Fibroblast of lung (primary cell): ENCODE results near the gene FHDC1.

ENCODE experiments used
- EZH2 ChIP-seq: IDR thresholded peaks from 2 replicates; pipeline ENCODE4 v1.5.1; 2012; ENCODE audit warnings: low read length, control low read depth, mild to moderate bottlenecking; ENCODE audit errors: missing control alignments
- TF ChIP-seq, protein P1 (sequence below), 2 donors: IDR thresholded peaks in 1 of 2; conservative IDR thresholded peaks in 1 of 2; 1 replicate in 1 of 2; 2 replicates in 1 of 2; pipeline ENCODE4 v1.5.1; 2011 to 2012; ENCODE audit warnings: low read length in 2 of 2, control low read depth in 1 of 2, inconsistent platforms in 1 of 2, low read depth in 1 of 2, mild to moderate bottlenecking in 1 of 2

GRCh38 chr4:152976212-152976761 lies 40.2 kb downstream of the FHDC1 start:
- TF ChIP-seq, protein P1, sequence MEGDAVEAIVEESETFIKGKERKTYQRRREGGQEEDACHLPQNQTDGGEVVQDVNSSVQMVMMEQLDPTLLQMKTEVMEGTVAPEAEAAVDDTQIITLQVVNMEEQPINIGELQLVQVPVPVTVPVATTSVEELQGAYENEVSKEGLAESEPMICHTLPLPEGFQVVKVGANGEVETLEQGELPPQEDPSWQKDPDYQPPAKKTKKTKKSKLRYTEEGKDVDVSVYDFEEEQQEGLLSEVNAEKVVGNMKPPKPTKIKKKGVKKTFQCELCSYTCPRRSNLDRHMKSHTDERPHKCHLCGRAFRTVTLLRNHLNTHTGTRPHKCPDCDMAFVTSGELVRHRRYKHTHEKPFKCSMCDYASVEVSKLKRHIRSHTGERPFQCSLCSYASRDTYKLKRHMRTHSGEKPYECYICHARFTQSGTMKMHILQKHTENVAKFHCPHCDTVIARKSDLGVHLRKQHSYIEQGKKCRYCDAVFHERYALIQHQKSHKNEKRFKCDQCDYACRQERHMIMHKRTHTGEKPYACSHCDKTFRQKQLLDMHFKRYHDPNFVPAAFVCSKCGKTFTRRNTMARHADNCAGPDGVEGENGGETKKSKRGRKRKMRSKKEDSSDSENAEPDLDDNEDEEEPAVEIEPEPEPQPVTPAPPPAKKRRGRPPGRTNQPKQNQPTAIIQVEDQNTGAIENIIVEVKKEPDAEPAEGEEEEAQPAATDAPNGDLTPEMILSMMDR (conservative IDR thresholded peaks at IDR 0.05 in 1 of 2, IDR thresholded peaks at IDR 0.05 in 1 of 2; ENCODE audit: low read depth in 1 of 2, low read length in 2 of 2), result no peak
- TF ChIP-seq EZH2, result no peak
